Measurements from ENCODE around the gene MPP7.

- TF ChIP-seq GATA3 (IDR thresholded peaks at IDR 0.05; ENCODE audit: low read depth, low read length): no peak
- no peak for TF ChIP-seq GATA2 (IDR thresholded peaks at IDR 0.05; ENCODE audit: low read depth, low read length)
These were observed 4.4 kb upstream of the MPP7 start for GRCh38 chr10:28307267-28307666.

Data from SH-SY5Y (cell line).